ENCODE measurements around the gene SIRPD.

Gene SIRPD

DNA sequence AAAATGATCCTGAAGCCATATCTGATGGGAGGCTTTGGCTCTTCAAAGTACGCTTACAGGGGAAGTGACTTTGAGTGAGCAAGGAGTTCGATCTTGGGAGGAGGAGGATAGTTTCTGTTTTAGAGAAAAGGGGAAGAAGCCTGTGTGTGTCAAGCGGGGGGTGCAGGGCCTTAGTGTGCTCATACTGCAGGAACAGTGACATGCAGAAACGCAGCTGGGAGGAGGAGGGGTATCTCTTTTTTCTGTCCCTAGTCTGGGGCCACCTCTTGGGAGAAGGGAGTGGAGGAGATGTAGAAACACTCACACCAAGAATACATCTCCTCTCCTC, 19.8 kb downstream of the SIRPD start (continued):
- no peak for TF ChIP-seq SCRT1 (tag by site-specific recombination; IDR thresholded peaks at IDR 0.05; ENCODE audit: borderline replicate concordance)
- TF ChIP-seq ZSCAN23 (tag by site-specific recombination; IDR thresholded peaks at IDR 0.05), result no peak
- TF ChIP-seq, protein P1, sequence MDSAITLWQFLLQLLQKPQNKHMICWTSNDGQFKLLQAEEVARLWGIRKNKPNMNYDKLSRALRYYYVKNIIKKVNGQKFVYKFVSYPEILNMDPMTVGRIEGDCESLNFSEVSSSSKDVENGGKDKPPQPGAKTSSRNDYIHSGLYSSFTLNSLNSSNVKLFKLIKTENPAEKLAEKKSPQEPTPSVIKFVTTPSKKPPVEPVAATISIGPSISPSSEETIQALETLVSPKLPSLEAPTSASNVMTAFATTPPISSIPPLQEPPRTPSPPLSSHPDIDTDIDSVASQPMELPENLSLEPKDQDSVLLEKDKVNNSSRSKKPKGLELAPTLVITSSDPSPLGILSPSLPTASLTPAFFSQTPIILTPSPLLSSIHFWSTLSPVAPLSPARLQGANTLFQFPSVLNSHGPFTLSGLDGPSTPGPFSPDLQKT (IDR thresholded peaks at IDR 0.05; ENCODE audit: borderline replicate concordance, low read depth, low read length), result no peak
- TF ChIP-seq ZNF530 (tag by site-specific recombination; IDR thresholded peaks at IDR 0.05; ENCODE audit: low read depth), result no peak
- no peak for TF ChIP-seq ZNF624 (tag by site-specific recombination; IDR thresholded peaks at IDR 0.05)
- no peak for TF ChIP-seq EGR2 (tag by site-specific recombination; IDR thresholded peaks at IDR 0.05; ENCODE audit: low read depth)
- TF ChIP-seq GLIS2 (tag by site-specific recombination; IDR thresholded peaks at IDR 0.05), result no peak
- TF ChIP-seq, protein P2, sequence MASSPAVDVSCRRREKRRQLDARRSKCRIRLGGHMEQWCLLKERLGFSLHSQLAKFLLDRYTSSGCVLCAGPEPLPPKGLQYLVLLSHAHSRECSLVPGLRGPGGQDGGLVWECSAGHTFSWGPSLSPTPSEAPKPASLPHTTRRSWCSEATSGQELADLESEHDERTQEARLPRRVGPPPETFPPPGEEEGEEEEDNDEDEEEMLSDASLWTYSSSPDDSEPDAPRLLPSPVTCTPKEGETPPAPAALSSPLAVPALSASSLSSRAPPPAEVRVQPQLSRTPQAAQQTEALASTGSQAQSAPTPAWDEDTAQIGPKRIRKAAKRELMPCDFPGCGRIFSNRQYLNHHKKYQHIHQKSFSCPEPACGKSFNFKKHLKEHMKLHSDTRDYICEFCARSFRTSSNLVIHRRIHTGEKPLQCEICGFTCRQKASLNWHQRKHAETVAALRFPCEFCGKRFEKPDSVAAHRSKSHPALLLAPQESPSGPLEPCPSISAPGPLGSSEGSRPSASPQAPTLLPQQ (tag by site-specific recombination; IDR thresholded peaks at IDR 0.05), result no peak
- no peak for TF ChIP-seq ZSCAN30 (tag by site-specific recombination; IDR thresholded peaks at IDR 0.05)
- no peak for TF ChIP-seq ZNF510 (tag by site-specific recombination; IDR thresholded peaks at IDR 0.05; ENCODE audit: insufficient replicate concordance)
- TF ChIP-seq ZNF621 (tag by site-specific recombination; IDR thresholded peaks at IDR 0.05), result no peak
- no peak for TF ChIP-seq HOXD13 (CRISPR knock-in tag; IDR thresholded peaks at IDR 0.05; ENCODE audit: borderline replicate concordance)
- TF ChIP-seq, protein P3, sequence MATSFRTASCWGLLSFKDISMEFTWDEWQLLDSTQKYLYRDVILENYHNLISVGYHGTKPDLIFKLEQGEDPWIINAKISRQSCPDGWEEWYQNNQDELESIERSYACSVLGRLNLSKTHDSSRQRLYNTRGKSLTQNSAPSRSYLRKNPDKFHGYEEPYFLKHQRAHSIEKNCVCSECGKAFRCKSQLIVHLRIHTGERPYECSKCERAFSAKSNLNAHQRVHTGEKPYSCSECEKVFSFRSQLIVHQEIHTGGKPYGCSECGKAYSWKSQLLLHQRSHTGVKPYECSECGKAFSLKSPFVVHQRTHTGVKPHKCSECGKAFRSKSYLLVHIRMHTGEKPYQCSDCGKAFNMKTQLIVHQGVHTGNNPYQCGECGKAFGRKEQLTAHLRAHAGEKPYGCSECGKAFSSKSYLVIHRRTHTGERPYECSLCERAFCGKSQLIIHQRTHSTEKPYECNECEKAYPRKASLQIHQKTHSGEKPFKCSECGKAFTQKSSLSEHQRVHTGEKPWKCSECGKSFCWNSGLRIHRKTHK (tag by site-specific recombination; IDR thresholded peaks at IDR 0.05), result no peak

DNA sequence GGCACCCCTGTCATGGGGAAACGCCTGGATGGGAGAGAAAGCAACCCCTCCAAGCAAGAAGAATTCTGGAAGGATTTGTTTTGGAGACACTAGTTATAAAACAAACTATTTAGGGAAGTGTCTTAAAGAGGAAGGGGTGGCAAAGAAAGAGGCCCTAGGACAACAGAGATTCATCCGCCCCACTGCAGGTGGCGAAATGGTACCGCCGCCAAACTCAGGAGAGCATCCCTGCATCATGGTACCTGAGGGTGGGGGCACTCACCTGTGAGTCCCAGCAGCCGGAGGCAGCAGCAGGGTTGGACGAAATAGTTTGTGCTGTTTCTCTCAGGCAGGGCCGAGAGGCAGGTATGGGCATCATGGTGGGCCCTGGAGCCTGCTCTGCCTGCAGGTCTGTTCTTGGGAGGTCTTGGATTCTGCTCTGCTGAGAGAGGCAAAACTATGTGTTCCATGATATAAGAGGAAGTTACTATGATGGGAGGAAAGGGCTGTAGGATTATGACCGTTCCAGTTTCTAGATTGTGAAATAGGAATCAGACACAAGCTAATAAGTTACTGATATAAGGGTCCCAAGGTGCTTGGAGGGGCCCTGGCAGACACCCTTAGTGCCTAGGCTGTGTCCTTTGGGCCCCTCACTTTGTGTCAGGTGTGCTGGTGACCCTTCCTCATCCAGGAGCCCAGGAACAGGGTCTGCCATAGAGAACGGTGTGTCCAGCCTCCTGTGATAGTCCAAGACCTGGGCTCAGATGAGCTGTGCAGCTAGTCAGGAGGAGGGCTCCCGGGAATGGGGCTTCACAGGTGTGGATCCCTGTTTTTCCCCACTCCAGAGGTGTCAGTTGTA, 20.4 kb downstream of the SIRPD start:
- H3K9me3 ChIP-seq (ENCODE audit: control insufficient read depth, insufficient read depth, low read depth, low read length), result no peaks in the 10 kb centered on the region
- CTCF ChIA-PET, result interaction anchor here (0.7 kb wide), 1 partner anchor 311 kb away, joined by 3 read pairs; no protein-coding TSS in a partner anchor
- H3K4me1 ChIP-seq (ENCODE audit: control insufficient read depth, insufficient read depth, low read length), result no peaks in the 10 kb centered on the region
- no peak overlapping the region for H3K27ac ChIP-seq (ENCODE audit: extremely low read depth, low read depth, low read length)
- no peaks in the 10 kb centered on the region for H3K36me3 ChIP-seq (ENCODE audit: control insufficient read depth in 2 of 2, insufficient read depth in 1 of 2, low read length in 2 of 2)
- POLR2A ChIA-PET, result no interaction called here
- no peak overlapping the region for H3K4me3 ChIP-seq (ENCODE audit: low read depth, low read length)
- TF ChIP-seq, protein P4, sequence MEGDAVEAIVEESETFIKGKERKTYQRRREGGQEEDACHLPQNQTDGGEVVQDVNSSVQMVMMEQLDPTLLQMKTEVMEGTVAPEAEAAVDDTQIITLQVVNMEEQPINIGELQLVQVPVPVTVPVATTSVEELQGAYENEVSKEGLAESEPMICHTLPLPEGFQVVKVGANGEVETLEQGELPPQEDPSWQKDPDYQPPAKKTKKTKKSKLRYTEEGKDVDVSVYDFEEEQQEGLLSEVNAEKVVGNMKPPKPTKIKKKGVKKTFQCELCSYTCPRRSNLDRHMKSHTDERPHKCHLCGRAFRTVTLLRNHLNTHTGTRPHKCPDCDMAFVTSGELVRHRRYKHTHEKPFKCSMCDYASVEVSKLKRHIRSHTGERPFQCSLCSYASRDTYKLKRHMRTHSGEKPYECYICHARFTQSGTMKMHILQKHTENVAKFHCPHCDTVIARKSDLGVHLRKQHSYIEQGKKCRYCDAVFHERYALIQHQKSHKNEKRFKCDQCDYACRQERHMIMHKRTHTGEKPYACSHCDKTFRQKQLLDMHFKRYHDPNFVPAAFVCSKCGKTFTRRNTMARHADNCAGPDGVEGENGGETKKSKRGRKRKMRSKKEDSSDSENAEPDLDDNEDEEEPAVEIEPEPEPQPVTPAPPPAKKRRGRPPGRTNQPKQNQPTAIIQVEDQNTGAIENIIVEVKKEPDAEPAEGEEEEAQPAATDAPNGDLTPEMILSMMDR (tag by site-specific recombination; IDR thresholded peaks at IDR 0.05), result no peak
- TF ChIP-seq ZNF660 (tag by site-specific recombination; IDR thresholded peaks at IDR 0.05), result no peak
- TF ChIP-seq ZNF561 (tag by site-specific recombination; IDR thresholded peaks at IDR 0.05; ENCODE audit: borderline replicate concordance), result no peak
- TF ChIP-seq, protein P5, sequence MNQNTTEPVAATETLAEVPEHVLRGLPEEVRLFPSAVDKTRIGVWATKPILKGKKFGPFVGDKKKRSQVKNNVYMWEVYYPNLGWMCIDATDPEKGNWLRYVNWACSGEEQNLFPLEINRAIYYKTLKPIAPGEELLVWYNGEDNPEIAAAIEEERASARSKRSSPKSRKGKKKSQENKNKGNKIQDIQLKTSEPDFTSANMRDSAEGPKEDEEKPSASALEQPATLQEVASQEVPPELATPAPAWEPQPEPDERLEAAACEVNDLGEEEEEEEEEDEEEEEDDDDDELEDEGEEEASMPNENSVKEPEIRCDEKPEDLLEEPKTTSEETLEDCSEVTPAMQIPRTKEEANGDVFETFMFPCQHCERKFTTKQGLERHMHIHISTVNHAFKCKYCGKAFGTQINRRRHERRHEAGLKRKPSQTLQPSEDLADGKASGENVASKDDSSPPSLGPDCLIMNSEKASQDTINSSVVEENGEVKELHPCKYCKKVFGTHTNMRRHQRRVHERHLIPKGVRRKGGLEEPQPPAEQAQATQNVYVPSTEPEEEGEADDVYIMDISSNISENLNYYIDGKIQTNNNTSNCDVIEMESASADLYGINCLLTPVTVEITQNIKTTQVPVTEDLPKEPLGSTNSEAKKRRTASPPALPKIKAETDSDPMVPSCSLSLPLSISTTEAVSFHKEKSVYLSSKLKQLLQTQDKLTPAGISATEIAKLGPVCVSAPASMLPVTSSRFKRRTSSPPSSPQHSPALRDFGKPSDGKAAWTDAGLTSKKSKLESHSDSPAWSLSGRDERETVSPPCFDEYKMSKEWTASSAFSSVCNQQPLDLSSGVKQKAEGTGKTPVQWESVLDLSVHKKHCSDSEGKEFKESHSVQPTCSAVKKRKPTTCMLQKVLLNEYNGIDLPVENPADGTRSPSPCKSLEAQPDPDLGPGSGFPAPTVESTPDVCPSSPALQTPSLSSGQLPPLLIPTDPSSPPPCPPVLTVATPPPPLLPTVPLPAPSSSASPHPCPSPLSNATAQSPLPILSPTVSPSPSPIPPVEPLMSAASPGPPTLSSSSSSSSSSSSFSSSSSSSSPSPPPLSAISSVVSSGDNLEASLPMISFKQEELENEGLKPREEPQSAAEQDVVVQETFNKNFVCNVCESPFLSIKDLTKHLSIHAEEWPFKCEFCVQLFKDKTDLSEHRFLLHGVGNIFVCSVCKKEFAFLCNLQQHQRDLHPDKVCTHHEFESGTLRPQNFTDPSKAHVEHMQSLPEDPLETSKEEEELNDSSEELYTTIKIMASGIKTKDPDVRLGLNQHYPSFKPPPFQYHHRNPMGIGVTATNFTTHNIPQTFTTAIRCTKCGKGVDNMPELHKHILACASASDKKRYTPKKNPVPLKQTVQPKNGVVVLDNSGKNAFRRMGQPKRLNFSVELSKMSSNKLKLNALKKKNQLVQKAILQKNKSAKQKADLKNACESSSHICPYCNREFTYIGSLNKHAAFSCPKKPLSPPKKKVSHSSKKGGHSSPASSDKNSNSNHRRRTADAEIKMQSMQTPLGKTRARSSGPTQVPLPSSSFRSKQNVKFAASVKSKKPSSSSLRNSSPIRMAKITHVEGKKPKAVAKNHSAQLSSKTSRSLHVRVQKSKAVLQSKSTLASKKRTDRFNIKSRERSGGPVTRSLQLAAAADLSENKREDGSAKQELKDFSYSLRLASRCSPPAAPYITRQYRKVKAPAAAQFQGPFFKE (tag by site-specific recombination; IDR thresholded peaks at IDR 0.05; ENCODE audit: borderline replicate concordance), result no peak
- no peak for TF ChIP-seq ZBTB1 (tag by site-specific recombination; IDR thresholded peaks at IDR 0.05)
- TF ChIP-seq ZFP3 (tag by site-specific recombination; IDR thresholded peaks at IDR 0.05; ENCODE audit: low read depth), result no peak
- TF ChIP-seq, protein P6, sequence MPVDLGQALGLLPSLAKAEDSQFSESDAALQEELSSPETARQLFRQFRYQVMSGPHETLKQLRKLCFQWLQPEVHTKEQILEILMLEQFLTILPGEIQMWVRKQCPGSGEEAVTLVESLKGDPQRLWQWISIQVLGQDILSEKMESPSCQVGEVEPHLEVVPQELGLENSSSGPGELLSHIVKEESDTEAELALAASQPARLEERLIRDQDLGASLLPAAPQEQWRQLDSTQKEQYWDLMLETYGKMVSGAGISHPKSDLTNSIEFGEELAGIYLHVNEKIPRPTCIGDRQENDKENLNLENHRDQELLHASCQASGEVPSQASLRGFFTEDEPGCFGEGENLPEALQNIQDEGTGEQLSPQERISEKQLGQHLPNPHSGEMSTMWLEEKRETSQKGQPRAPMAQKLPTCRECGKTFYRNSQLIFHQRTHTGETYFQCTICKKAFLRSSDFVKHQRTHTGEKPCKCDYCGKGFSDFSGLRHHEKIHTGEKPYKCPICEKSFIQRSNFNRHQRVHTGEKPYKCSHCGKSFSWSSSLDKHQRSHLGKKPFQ (tag by site-specific recombination; IDR thresholded peaks at IDR 0.05), result no peak
- TF ChIP-seq ZNF24 (tag by site-specific recombination; IDR thresholded peaks at IDR 0.05), result no peak
- no peak for TF ChIP-seq ZNF302 (tag by site-specific recombination; IDR thresholded peaks at IDR 0.05; ENCODE audit: low read depth)
- TF ChIP-seq KLF16 (tag by site-specific recombination; IDR thresholded peaks at IDR 0.05), result no peak
